T47D (cell line): ENCODE results near the gene JOSD1.
A peak's percentile ranks its signal among the peaks of the same experiment; 100 is the strongest.

Experiments
- DNase-seq, 2 experiments: peaks; one replicate each; pipeline versions ENCODE4 v3.0.0 to v3.0.0-alpha.2; 2011 to 2012; ENCODE audit warnings: low read depth in 1 of 2, low spot score in 1 of 2
- JUND ChIP-seq: IDR thresholded peaks from 2 replicates; pipeline ENCODE4 v1.6.1; 2012; ENCODE audit warnings: low read depth
- in situ Hi-C: cut with HindIII; loops from 2 replicates; pipeline ENCODE4 v1.10.0; 2016; ENCODE audit warnings: low sequenced_read_pairs, low pct_unique_long_range_greater_than_20kb

The JOSD1 gene

DNA sequence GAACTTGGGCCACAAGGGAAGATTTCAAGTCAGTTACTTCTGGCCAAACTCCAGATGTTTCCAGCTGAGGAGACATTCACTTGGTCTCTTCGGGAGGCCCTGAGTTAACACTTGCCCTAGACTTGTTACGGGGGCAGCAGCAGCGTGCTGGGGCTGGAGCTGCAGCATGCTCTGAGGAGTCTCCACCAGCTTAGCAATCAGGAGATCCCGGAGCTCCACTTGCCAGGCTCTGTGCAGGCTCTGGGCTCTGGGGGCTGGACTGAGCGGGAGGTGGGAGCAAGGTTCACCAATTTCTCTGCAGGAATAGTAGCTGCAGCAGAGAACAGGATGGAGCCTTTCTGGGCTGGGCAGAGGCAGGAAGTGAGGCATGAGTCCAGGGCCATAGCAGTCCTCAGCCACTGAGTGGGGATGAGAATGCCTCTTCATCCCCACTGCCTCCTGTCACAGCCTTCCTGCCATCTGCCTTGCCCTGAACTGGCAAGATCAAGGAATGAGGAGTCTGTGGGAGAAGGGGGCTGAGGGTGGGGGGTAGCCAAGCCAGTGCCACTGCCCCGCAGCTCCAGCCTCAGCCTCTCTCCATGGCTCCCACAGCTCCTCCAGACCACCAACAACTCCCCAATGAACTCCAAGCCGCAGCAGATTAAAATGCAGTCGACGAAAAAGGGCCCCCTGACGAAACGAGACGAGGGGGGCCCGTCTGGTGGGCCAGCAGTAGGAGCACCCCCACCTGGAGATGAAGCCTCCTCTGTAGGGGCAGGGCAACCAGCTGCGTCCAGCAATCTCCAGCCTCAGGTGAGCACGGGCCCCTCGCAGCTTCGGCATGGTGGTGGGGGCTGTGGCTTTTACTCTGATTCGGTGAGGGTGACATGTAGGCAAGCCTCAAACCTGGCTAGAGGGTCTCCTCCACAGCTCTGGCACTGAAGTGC is 28.4 kb upstream of the JOSD1 start:
- in situ Hi-C loops: no loop called here
- DNase-seq: no peak
- TF ChIP-seq JUND: no peak

DNA sequence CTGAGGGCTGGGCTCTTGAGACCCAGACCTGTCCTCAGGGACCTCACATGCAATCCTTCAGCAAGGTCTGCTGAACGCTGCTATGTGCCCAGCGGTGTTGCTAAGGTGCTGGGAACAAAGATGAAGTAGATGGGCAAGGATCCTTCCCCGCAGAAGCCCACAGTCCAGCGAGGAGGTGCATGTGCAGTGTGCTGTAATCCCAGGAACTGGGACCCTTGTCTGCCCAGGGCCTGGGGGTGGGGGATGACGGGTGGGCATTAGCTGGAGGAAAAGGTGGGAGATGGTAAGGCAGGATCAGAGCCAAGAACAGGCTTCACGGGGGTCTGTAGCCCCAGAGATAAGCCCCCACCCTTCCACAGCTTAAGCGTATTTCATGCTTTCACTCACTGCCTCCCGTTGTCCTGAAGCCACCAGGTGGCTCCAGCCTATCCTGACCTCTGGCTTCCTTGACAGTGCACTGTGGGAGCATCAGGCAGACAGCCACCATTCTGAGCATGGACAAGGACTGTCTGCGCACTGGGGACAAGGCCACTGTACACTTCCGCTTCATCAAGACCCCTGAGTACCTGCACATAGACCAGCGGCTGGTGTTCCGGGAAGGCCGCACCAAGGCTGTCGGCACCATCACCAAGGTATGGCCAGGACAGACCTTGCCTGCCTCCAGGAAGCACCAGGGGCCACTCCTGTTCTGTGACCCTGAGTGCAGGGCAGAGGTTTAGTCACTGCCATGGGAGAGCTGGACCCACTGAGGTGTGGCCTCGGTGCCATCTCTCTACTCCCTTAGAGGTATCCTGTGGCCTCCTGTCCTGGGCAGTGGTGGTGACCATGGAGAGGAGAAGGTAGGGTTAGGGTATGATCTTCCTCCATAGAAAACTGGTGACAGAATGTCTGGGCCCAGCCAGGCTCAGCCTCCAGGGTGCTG is 27.0 kb upstream of the JOSD1 start:
- no peak for TF ChIP-seq JUND
- in situ Hi-C loops: no loop called here
- no peak for DNase-seq

DNA sequence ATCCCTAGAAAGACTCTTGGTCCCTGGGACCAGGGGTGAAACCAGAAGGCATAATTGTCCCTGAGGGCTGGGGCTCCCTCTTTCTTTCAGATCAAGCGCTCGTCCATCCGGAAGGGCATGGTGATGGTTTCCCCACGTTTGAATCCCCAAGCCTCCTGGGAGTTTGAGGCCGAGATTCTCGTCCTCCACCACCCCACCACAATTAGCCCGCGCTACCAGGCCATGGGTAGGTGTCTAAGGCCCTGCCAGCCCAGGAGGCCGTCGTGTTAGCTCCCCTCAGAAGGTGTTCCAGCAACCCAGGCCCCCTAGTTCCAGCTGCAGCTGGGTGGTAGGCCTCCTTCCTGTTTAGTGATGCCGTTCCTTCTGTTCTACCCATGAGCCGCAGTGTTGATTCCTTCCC is 26.4 kb upstream of the JOSD1 start:
- TF ChIP-seq JUND: no peak
- DNase-seq: no peak
- in situ Hi-C loops: no loop called here

DNA sequence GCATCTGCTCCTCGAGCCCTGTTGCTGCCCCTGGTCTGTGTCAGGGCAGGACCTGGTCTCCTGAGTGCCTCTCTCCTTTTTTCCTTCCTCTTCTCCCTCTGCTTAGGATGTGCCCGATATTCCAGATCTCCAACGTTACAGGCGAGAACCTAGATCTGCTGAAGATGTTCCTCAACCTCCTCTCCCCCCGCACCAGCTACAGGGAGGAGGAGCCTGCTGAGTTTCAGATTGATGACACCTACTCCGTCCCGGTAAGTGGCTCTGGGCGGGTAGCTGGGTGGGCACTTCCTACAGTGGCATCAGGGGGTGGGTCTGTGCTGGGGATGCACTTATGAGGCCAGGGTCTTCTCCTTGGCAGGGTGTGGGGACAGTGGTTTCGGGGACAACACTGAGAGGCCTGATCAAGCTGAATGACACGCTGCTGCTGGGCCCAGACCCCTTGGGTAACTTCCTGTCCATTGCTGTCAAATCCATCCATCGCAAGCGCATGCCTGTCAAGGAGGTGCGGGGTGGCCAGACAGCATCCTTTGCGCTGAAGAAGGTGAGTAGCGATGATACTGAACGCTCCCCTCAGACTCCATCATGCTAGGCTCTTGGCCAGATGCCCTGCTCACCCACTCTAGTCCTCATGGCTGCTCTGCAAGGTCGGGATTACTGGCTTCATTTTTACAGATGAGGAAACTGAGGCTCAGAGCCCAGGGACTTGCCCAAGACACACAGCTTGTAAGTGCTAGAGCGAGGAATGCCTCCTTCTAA is 25.3 kb upstream of the JOSD1 start:
- TF ChIP-seq JUND: no peak
- in situ Hi-C loops: no loop called here
- no peak for DNase-seq

DNA sequence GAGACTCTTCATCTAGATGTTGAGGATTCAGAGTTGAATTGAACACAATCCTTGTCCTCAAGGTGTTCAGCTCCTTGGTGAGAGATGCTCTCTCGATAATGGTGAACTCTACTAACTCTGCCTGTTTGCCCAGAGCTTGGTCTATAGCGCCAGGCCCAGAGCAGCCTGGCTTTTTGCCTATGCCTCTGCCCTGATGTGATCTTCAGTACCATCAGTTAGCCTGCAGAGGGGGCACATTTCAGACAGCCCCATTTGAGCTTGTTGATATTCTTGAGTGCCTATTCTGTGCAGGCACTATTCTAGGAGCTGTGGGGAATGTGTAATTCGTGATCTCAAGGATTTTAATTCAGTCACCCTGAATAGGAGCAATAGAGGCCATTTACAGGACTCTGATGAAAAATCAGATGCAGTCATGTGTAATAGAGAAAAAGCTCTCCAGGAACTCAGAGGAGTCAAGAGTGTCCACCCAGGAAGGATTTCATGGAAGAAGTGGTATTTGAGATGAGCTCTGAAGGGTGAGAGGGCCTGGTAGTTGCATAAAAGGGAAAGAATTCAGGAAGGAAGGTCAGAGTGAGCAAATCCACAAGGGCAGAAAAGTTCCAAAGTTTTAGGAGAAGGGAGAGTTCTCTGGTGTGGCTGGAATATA is 24.3 kb upstream of the JOSD1 start:
- in situ Hi-C loops: no loop called here
- no peak for TF ChIP-seq JUND
- peak in 1 of 2 experiments; percentile 53 for DNase-seq

DNA sequence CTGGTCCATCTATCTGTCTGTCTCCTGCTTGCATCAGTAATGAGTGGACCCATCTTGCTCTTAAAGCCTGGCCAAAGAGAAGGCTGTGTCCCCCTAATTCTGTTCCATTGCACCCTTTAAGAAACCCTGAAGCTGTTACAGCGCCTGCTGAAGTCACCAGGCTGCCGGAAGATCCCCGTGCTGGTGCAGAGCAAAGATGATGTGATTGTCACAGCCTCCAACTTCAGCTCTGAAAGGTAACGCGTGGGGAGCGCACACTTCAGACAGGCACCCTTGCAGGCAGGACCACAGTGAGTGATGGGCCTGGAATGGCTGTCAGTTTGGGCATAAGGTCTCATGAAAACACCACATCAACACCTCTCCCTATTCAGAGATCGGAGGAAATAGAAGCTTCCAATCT is 23.4 kb upstream of the JOSD1 start:
- in situ Hi-C loops: no loop called here
- no peak for TF ChIP-seq JUND
- DNase-seq: no peak

DNA sequence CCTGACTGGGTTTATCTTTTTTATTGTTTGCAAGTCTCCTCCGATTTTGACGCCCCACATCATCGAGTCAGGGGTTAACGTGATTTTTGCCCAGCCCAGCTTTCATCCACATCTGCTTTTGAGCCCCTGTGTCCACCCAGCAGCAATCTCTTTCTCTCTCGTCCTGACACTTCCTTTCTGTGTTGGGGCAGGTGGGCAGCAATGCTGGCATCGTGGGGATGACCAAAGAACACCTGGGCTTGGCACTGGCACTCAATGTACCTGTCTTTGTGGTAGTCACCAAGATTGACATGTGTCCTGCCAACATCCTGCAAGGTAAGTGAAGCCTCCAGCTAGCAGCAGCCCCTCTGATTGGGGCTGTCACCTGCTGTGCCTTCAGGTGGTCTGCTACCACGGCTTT is 20.8 kb upstream of the JOSD1 start:
- in situ Hi-C loops: no loop called here
- no peak for DNase-seq
- TF ChIP-seq JUND: no peak

DNA sequence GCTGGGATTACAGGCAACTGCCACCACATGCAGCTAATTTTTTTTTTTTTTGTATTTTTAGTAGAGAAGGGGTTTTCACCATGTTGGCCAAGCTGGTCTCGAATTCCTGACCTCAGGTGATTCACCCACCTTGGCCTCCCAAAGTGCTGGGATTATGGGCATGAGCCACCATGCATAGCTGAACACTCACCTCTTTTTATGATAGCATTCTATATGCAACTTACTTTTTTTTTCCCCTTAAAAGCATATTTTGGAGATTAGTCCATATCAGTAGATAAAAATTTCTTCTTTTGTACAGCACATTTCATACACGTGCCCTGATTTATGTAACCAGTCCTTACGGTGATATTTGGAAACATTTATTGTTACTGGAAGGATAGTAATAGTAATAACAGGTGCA is 19.6 kb upstream of the JOSD1 start:
- no peak for TF ChIP-seq JUND
- in situ Hi-C loops: no loop called here
- no peak for DNase-seq

DNA sequence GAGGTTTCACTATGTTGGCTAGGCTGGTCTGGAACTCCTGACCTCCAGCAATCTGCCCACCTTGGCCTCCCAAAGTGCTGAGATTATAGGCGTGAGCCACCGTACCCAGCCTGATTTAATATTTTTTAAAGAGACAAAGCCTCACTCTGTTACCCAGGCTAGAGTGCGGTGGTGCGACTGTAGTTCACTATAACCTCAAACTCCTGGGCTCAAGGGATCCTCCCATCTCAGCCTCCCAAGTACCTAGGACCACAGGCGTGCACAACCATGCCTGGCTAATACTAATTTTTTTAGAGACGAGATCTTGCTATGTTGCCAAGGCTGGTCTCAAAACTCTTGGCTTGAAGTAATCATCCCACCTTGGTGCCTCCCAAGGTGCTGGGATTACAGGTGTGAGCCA is 18.5 kb upstream of the JOSD1 start:
- in situ Hi-C loops: no loop called here
- no peak for DNase-seq
- TF ChIP-seq JUND: no peak

DNA sequence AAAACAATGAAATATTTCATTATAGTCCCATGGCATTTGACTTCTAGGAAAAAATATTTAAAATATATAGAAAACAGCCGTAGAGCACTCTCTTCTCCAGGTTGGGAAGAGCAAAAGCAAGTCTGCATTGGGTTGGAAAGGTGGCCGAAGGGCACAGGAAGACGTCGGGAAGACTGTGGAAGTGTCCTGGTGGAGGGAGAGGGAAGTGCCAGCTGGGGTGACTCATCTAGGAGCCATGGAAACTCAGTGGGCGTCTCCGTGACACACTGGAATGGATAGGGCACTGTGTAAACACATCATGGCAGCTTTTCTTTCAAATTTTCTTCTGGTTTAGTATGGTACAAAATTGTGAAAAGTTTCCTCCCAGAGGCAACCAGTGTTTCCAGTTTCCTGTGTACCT is 17.7 kb upstream of the JOSD1 start:
- peak in 1 of 2 experiments; percentile 68 for DNase-seq
- no peak for TF ChIP-seq JUND
- in situ Hi-C loops: no loop called here

DNA sequence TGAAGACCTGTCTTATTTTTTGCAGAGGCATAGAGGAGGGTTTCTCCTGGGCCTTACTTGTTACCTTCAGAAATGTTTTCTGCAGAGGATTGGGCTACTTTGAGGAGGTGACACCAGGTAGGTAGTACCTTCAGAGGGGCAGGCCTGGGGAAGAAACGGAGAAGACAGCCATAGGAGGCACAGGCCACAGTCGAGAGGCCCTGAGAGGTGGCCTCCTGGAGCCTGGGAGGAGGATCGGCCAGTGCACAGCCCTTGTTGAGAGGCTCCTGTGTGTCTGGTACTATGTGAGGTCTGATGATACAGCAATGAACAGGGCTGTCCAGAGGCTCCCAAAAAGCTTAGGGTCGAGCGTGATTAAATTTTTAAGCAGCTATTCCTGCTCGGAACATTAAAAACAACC is 16.5 kb upstream of the JOSD1 start:
- DNase-seq: no peak
- TF ChIP-seq JUND: no peak
- in situ Hi-C loops: no loop called here

DNA sequence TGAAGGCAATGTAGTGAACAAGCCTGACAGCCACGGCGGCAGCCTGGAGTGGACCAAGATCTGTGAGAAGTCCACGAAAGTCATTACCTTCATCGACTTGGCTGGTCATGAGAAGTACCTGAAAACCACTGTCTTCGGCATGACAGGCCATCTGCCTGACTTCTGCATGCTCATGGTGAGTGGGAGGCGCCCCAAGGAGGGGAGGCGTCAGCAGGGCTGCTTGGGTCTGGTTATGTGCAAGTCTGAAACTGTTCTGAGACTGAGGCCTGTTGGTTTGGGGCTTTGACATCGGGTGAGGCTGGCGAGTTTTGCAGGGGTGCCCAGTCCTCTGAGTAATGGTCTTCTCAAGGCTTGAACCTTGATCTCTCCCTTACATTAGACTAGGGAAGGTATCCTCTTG is 16.1 kb upstream of the JOSD1 start:
- in situ Hi-C loops: no loop called here
- DNase-seq: no peak
- no peak for TF ChIP-seq JUND
